T-helper 1 cell treated with Interleukin-12 subunit alpha and Interleukin-12 subunit beta and Interleukin-4 antibody, amounts not matched to agents 30 μg/mL and 1 μg/mL, for 36 hours (primary cell): Measurements from ENCODE around the gene NUFIP1.
"Not testable (repeated sequence)": the region's sequence is repeated elsewhere in the genome, so short reads cannot be mapped to it uniquely, and the experiment has no call there.

Experiments
- H3K27ac Mint-ChIP-seq: one replicate; pipeline ENCODE4 v1.8.0; 2021; ENCODE audit warnings: mild to moderate bottlenecking, mixed read lengths
- H3K27me3 Mint-ChIP-seq: one replicate; pipeline ENCODE4 v1.8.0; 2021; ENCODE audit warnings: low read depth, mixed read lengths
- H3K36me3 Mint-ChIP-seq: one replicate; pipeline ENCODE4 v1.8.0; 2021; ENCODE audit warnings: low read depth, mixed read lengths
- H3K4me1 Mint-ChIP-seq: one replicate; pipeline ENCODE4 v1.8.0; 2021; ENCODE audit warnings: low read depth, mixed read lengths
- H3K4me3 Mint-ChIP-seq: one replicate; pipeline ENCODE4 v1.8.0; 2021; ENCODE audit warnings: mild to moderate bottlenecking, moderate library complexity, mixed read lengths
- H3K9me3 Mint-ChIP-seq: one replicate; pipeline ENCODE4 v1.8.0; 2021; ENCODE audit warnings: mixed read lengths

Gene NUFIP1

DNA sequence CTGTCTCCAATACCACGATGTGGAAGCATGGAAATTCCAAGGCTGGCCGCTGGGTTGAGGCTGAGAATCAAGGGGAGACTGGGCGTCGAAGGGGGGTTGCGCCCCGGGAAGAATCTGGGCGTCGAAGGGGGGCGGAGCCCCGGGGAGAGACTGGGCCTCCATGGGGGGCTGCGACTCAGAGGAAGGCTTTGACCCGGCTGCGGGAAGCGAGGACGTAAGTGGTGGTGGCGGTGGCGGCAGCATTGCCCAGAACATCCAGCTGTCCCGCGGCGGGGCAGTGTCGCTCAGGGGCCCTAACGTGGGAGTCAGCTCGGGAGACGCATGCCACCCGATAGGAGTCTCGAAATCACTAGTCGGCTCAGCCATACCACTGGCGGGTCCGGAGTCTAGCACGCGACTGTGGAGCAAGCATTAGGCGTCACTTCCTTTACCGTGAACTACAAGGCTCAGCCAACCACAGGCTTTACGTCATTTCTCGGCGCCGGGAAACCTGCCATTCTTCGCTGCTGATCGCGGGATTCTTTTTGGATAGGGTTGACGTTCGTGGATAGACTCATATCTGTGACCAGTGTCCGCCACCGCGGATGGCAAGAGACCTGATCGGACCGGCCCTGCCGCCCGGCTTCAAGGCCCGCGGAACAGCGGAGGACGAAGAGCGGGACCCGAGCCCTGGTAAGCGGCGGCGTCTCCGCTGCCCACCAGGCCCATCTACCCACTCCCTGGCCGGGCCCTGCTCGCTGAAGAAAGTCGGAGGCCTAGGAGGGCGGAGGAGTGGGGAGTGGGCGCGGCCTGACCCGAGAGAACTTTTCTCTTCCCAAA, at the start of gene NUFIP1, which contains the start of gene GPALPP1:
Gene NUFIP1 (minus strand): TSS at position 401 of the 819 bp plus-strand sequence. CDS start 35 bp downstream, at position 366.
Gene GPALPP1 (plus strand): TSS at position 468 of the 819 bp plus-strand sequence. CDS start 117 bp downstream, at position 585.
- no peaks in the 10 kb centered on the region for H3K9me3 Mint-ChIP-seq
- peak within 1 kb of the TSS; percentile 94 for H3K4me3 Mint-ChIP-seq
- peaks cover 33% of the 10 kb centered on the region for H3K4me1 Mint-ChIP-seq
- no peaks in the 10 kb centered on the region for H3K27me3 Mint-ChIP-seq
- H3K36me3 Mint-ChIP-seq, result peaks cover 6% of the 10 kb centered on the region
- H3K27ac Mint-ChIP-seq, result peak within 1 kb of the TSS; percentile 97

DNA sequence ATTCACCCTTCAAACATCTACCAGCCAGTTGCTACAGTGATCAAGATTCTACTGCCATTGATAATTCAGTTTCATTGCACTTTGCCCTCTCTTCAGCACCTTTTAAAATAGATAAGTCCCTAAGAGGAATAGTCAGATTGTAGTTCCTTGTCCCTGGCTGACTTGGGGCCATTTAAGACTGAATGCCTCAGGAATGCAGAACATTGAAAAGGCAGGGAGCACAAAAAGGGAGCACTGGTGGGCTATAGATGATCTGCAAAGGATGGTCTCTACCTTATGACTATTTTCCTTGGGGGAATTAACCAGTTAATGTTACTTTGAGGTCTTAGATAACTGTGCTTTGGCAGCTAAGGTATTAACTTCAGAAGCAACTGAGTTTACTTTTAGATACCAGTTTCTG, 46.9 kb upstream of the NUFIP1 start:
- Mint-ChIP-seq H3K4me1 (no peaks in the 10 kb centered on the region), H3K9me3 (no peaks in the 10 kb centered on the region), H3K36me3 (peaks cover 2% of the 10 kb centered on the region), H3K27me3 (no peaks in the 10 kb centered on the region), H3K4me3 (no peak overlapping the region), H3K27ac (no peak overlapping the region)

DNA sequence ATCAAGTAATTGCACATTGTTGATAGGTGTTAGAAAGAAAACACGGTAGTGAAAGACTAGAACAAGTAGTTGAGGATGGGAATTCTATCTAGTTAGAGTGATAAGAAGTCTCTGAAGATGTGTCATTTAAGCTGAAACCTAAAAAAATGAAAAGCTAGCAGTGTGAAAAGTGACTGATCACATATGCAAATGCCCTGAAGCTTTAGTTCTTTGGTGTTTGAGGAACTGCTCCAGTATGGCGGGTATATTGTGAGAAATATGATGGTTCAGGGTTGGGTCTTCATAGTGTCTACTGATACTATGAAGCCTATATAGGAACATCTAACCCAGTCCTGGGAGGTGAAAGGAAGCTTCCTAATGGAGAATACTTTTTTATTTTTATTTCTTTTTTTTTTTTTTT, 45.1 kb upstream of the NUFIP1 start:
- no peaks in the 10 kb centered on the region for H3K27me3 Mint-ChIP-seq
- H3K4me3 Mint-ChIP-seq, result no peak overlapping the region
- H3K36me3 Mint-ChIP-seq, result peaks cover 5% of the 10 kb centered on the region
- H3K4me1 Mint-ChIP-seq, result no peaks in the 10 kb centered on the region
- H3K27ac Mint-ChIP-seq, result no peak overlapping the region
- no peaks in the 10 kb centered on the region for H3K9me3 Mint-ChIP-seq

DNA sequence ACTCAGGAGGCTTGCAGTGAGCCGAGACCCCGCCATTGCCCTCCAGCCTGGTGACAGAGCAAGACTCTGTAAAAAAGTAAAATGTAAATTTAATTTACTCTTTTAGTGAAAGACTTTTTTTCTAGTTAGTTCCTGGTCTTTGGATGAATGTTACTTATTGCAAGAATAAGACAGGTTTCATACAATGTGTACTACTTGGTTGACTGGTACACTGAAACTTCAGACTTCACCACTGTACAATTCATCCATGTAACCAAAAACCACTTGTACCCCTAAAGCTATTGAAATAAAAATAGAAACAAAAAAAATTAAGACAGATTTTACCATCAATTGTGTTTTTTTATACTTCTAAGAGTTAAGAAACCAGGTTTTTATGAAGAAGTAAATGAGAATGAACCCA, 35.6 kb upstream of the NUFIP1 start:
- Mint-ChIP-seq H3K4me3 (no peak overlapping the region), H3K27ac (no peak overlapping the region), H3K36me3 (peaks cover 15% of the 10 kb centered on the region), H3K27me3 (no peaks in the 10 kb centered on the region), H3K4me1 (no peaks in the 10 kb centered on the region), H3K9me3 (no peaks in the 10 kb centered on the region)

DNA sequence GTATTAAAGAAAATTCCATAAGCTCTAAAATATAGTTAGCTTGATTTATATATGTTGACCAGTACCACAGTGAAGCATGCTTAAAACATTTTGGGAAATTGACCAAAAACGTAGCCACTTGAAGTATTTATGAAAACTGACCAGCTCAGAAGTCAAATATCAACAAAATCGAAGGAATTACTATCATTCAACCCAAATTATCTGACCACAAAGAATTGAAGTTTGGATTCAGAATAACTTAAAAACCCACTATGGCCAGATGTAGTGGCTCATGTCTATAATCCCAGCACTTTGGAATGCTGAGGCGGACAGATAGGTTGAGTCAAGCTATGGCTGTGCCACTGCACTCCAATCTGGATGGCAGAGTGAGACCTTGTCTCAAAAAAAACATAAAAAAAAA, 32.0 kb upstream of the NUFIP1 start:
- no peak overlapping the region for H3K27ac Mint-ChIP-seq
- H3K4me1 Mint-ChIP-seq, result no peaks in the 10 kb centered on the region
- H3K27me3 Mint-ChIP-seq, result no peaks in the 10 kb centered on the region
- H3K9me3 Mint-ChIP-seq, result no peaks in the 10 kb centered on the region
- H3K36me3 Mint-ChIP-seq, result peaks cover 19% of the 10 kb centered on the region
- no peak overlapping the region for H3K4me3 Mint-ChIP-seq

- not testable (repeated sequence) for H3K4me3 Mint-ChIP-seq, H3K4me1 Mint-ChIP-seq, H3K27me3 Mint-ChIP-seq, H3K27ac Mint-ChIP-seq, H3K9me3 Mint-ChIP-seq
- peaks cover 23% of the 10 kb centered on the region for H3K36me3 Mint-ChIP-seq
Observed at GRCh38 chr13:45019981-45020380, 30.7 kb upstream of the NUFIP1 start.

DNA sequence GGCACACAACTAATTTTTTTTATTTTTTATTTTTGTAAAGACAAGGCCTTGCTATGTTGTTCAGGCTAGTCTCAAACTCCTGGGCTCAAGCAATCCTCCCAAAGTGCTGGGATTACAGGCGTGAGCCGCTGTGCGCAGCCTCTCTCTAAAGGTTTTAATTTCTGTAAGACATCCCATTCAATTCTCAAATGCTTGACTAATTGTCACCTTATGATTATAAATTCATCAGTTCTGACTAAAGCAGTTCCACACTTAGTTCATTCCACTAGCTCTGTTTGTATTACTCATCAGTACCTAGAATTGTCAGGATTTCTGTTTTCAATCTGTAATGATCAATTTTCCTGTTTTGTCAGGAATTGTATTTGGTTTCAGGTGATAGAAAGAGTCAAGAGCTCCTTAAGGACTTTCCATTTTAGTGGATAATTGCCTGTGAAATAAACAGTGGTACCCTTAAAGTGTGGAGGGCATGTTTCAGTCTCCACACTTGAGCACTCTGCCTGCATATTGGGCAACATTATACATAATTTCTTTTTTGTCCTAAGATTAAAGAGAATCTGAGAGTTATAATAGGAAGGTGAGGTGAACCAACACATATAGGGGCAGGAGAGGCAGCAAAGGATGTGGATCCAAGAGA, 27.6 kb upstream of the NUFIP1 start:
- Mint-ChIP-seq H3K4me1 (no peaks in the 10 kb centered on the region), H3K9me3 (no peaks in the 10 kb centered on the region), H3K4me3 (no peak overlapping the region), H3K36me3 (peaks cover 17% of the 10 kb centered on the region), H3K27me3 (no peaks in the 10 kb centered on the region), H3K27ac (no peak overlapping the region)

- H3K36me3 Mint-ChIP-seq, result peaks cover 18% of the 10 kb centered on the region
- no peak overlapping the region for H3K27ac Mint-ChIP-seq
- H3K4me3 Mint-ChIP-seq, result no peak overlapping the region
- H3K4me1 Mint-ChIP-seq, result no peaks in the 10 kb centered on the region
- H3K9me3 Mint-ChIP-seq, result no peaks in the 10 kb centered on the region
- no peaks in the 10 kb centered on the region for H3K27me3 Mint-ChIP-seq
Observed at GRCh38 chr13:45015300-45015699, 26.0 kb upstream of the NUFIP1 start.

GRCh38 chr13:45011198-45011597, 21.9 kb upstream of the NUFIP1 start:
- Mint-ChIP-seq H3K4me3 (no peak overlapping the region), H3K36me3 (peaks cover 21% of the 10 kb centered on the region), H3K9me3 (no peaks in the 10 kb centered on the region)

GRCh38 chr13:45007823-45008222, 18.6 kb upstream of the NUFIP1 start:
- Mint-ChIP-seq H3K27me3 (no peaks in the 10 kb centered on the region), H3K9me3 (no peaks in the 10 kb centered on the region), H3K4me3 (no peak overlapping the region), H3K27ac (no peak overlapping the region), H3K36me3 (peaks cover 16% of the 10 kb centered on the region), H3K4me1 (no peaks in the 10 kb centered on the region)

More at GRCh38 chr13:45011198-45011597, 21.9 kb upstream of the NUFIP1 start:
- Mint-ChIP-seq H3K27ac (no peak overlapping the region), H3K27me3 (no peaks in the 10 kb centered on the region), H3K4me1 (no peaks in the 10 kb centered on the region)

DNA sequence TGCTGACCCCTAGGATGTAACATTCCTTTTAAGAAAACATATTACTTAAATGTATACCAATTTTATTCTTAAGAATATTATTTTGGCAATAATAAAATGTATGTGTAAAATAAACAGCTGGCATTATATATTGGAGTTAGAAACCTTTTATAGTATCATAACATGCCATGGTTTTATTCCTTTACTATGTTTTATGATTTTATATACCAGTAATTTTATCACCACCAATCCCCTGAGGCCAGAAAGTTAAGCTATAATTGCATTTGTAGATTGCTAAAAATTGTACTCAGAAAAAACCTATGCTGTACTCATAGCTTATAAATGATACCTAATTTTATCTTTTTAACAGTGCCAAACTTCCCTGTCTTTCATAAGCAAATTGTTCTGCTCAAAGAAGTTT, 18.0 kb upstream of the NUFIP1 start:
- Mint-ChIP-seq H3K36me3 (peaks cover 20% of the 10 kb centered on the region), H3K27ac (no peak overlapping the region), H3K4me3 (no peak overlapping the region), H3K4me1 (no peaks in the 10 kb centered on the region), H3K9me3 (no peaks in the 10 kb centered on the region), H3K27me3 (no peaks in the 10 kb centered on the region)

DNA sequence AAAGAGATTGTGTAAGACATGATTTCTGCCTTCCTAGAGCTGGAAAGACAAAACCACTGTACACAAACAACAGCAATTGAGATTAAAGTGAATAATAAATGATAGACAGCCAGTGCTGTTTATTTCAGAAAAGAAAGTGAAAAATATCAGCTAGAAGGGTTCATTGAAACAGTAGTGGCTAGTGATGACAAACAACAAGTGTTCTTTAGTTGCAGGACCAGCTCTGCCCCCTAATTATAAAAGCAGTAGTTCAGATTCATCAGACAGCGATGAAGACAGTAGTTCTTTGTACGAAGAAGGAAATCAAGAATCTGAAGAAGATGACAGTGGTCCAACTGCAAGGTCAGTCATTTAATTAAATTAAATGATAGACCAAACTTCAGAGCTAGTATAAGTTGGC, 14.8 kb upstream of the NUFIP1 start:
- peaks cover 5% of the 10 kb centered on the region for H3K9me3 Mint-ChIP-seq
- no peaks in the 10 kb centered on the region for H3K4me1 Mint-ChIP-seq
- no peaks in the 10 kb centered on the region for H3K27me3 Mint-ChIP-seq
- H3K36me3 Mint-ChIP-seq, result peaks cover 22% of the 10 kb centered on the region
- no peak overlapping the region for H3K27ac Mint-ChIP-seq
- H3K4me3 Mint-ChIP-seq, result no peak overlapping the region

GRCh38 chr13:45003417-45003816, 14.1 kb upstream of the NUFIP1 start:
- Mint-ChIP-seq H3K9me3 (peaks cover 5% of the 10 kb centered on the region), H3K27ac (no peak overlapping the region), H3K4me1 (no peaks in the 10 kb centered on the region), H3K4me3 (no peak overlapping the region), H3K27me3 (no peaks in the 10 kb centered on the region), H3K36me3 (peaks cover 22% of the 10 kb centered on the region)

DNA sequence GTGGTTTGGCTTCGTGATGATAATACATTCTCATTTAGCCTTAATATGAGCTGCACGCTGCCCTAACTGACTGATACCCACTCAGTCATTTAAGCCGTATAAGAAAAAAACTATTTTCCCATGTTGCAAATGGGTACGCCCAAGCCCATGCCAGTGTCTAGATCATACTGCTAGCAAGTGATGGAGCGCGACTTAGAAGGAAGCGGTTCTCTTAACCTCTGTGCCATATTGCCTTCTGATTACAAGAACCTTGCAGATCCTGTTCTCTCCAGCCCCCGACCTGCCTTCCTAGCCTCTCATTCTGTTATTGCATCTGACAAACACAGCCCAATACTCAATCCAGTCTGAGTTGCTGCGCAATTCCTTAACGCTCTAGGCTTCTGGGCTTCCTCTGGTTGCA, 670 bp upstream of the NUFIP1 start:
- H3K9me3 Mint-ChIP-seq, result no peaks in the 10 kb centered on the region
- H3K27me3 Mint-ChIP-seq, result no peaks in the 10 kb centered on the region
- peak overlapping the region; percentile 97 for H3K27ac Mint-ChIP-seq
- peak overlapping the region; percentile 94 for H3K4me3 Mint-ChIP-seq
- peaks cover 33% of the 10 kb centered on the region for H3K4me1 Mint-ChIP-seq
- peaks cover 6% of the 10 kb centered on the region for H3K36me3 Mint-ChIP-seq

GRCh38 chr13:44978328-44978727, 10.9 kb downstream of the NUFIP1 start:
- peaks cover 3% of the 10 kb centered on the region for H3K36me3 Mint-ChIP-seq
- H3K27ac Mint-ChIP-seq, result no peak overlapping the region

More at GRCh38 chr13:44978328-44978727, 10.9 kb downstream of the NUFIP1 start:
- Mint-ChIP-seq H3K9me3 (no peaks in the 10 kb centered on the region), H3K4me1 (no peaks in the 10 kb centered on the region), H3K4me3 (no peak overlapping the region), H3K27me3 (no peaks in the 10 kb centered on the region)
